Renal cortex interstitium (tissue), 11 donors: ENCODE results near the gene FMN1. TPM values are rescaled to one million over a fixed set of nuclear protein-coding genes. Genes with fewer than 3 reads are reported as not detected.
A peak's percentile ranks its signal among the peaks of the same experiment; 100 is the strongest.

ENCODE experiments used
- DNase-seq, 11 donors: peaks; one replicate each; pipeline ENCODE4 v3.0.0-alpha.2; 2013; ENCODE audit warnings: low read depth in 9 of 11, low spot score in 4 of 11; ENCODE audit errors: extremely low read depth in 1 of 11
- polyA plus RNA-seq, 3 donors: library from polyadenylated mRNA; unstranded; fragments of 120-200 nt; gene quantifications; one replicate each; pipeline ENCODE4 v1.2.1, GENCODE V29; 2013; ENCODE audit not compliant: insufficient read length in 3 of 3

FMN1 gene
- polyA plus RNA-seq, 3 donors = 16.9 to 21.1 (median 19.9) TPM

DNA sequence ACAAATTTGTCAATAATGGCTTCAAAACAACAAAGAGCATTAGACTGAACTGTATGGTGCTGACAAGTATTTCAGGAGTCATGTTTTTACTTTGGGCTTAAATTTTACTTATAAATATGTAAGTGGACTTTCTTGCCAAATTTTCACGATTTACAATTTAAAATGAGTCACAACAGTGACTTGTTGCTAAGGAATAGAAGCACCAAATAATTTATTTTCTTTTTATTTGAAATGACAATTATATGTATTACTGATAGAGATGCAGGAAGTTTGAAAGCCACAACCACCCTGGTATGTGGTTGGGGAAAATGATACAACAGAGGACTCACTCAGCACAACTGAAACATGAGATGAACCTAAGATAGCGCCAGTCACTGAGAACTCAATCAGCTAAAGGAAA, 90.3 kb downstream of the FMN1 start:
- no peak for DNase-seq

GRCh38 chr15:33101036-33101435, 93.5 kb downstream of the FMN1 start:
- DNase-seq = no peak

DNA sequence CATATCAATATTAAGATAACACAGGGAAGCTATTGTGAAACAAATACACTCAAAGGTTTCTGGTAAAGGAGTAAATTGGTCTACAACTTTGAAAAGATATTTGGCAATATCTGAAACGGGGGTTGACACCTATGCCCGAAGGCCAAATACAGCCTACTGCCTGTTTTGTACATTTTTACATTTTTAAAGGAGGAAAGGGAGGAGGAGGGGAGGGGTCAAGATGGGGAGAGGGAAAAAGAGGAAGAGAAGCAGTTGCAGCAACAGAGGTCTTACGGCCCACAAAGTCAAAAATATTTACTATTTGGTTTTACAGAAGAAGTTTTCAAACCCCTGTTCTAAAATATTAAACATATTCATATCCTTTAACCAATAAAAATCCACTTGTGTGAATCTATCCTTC, 94.2 kb downstream of the FMN1 start:
- DNase-seq = no peak

GRCh38 chr15:33099739-33100138, 94.8 kb downstream of the FMN1 start:
- no peak for DNase-seq

DNA sequence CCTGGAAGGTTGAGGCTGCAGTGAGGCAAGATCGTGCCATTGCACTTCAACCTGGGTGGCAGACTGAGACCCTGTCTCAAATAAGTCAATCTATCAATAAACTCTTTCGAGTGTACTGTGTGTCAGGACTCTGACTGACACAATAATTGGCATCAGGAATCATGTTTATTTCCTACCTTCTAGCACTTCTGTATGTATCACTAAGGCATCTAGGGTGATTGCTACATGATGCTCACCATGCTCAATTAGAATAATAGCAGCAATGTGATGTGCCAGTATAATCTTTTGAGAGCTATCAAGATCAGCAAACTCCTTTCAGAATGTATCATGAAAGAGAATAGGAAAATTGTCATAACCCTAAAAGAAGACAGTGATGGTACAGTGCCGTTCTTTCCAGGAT, 95.3 kb downstream of the FMN1 start:
- no peak for DNase-seq

DNA sequence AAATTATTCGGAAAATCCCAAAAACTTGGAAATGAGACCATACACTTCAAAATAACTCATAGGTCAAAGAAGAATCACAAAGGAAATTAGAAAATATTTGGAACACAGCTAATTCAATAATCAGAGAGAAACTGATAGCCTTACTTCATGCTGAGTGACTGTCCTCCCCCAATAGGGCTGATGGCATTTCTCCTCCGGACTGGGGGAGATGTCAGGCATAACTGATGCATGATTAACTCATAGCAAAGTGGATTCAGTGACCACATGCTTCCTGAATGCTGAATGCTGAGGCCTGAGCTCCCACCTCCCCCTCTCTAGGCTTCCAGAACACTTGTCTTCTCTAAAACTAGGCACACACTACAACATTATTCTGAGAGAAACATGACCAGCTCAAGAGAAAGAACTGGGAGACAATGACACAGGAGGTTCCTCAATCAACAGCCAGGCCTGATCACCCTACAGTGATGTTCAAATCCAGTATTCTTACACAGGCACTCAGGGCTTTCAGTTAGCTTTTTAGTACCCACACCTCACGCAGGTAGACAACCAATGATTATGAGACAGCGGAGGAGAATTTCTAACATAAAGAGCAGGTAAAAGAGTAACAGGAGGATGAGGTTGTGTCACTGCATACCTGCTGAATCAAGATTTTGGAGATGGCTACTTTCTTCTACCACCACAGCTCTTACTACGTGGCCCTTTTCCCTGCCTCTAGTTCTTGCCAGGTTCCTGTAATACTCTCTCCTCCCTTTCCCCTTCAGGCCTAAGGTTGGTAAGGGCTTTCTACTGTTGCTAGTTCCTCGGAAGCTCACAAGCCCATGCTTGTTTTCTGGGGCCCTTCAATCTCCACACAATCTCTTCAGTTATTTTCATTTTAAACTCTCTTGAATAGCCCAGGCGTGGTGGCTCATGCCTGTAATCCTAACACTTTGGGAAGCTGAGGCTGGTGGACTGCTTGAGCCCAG, 96.1 kb downstream of the FMN1 start:
- DNase-seq = no peak

DNA sequence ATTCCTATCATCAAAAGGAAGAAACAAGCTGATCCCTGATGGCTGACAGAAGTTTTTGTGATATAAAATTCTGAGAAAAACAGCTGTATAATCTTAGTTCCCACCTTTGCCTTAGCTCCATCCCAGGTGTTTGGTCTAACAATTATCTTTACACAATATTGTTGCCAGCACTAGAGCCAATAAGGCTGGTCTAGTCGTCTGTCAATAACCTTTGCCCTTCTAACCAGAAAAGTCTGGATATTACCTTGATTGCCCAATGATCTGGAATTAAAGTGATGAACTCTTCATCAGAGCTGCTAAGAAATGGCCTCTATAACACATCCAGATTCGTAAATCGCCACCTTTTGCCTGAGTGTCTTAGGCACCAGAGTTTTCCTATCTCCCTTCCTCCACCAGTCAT, 98.4 kb downstream of the FMN1 start:
- no peak for DNase-seq

DNA sequence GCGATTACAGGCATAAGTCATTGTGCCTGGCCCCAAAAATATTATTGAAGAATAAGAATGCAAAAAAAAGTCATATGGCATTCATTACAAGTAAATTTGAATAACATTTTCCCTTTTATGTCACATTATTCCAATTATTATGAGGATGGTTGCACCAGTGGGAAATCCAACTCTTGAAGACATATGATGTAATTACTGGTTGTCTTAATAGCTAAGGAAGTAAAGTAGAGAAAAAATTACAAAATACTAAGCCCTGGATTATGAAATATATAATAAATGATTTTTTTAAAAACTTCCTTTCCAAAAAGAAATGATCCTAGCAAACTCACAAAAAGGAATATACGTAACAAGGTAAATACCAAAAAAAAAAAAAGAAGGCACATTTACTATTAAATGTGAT, 98.9 kb downstream of the FMN1 start:
- DNase-seq = no peak

DNA sequence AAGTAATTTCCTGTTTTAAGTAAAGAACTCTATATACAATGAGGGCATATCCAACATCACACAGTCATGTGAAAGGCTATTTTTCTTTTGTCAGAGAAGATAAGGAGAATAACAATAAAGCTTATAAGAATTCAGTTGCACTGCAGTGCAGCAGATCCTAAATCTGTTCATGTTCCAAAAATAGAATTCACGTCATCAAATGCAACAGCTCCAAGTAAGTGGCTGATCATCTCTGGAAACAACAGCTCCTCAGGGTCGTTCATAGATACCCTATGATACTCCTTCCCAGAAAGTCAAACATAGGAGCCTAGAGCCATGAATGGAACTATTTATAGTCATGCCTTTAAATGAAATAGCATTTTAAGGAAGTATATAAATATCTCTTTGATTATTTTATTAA, 100.2 kb downstream of the FMN1 start:
- DNase-seq = no peak

DNA sequence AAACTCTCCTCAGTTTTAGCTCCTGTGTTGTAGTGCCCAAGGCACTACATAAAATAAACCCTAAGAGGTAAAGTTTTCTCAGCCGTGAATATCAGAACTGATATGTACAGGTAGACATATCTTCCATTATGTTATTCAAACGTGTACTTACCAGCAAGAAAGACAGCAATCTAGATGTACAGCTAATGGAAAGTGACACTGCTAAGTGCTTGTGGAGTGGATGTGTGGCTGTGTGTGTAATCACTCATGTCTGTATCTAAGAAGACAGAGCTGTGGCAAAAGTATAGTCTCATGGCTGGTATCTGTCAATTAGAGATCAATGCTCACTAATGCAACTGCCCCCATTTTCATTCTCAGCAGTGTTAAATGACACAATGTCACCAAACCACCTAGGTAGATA, 101.3 kb downstream of the FMN1 start:
- DNase-seq = no peak

DNA sequence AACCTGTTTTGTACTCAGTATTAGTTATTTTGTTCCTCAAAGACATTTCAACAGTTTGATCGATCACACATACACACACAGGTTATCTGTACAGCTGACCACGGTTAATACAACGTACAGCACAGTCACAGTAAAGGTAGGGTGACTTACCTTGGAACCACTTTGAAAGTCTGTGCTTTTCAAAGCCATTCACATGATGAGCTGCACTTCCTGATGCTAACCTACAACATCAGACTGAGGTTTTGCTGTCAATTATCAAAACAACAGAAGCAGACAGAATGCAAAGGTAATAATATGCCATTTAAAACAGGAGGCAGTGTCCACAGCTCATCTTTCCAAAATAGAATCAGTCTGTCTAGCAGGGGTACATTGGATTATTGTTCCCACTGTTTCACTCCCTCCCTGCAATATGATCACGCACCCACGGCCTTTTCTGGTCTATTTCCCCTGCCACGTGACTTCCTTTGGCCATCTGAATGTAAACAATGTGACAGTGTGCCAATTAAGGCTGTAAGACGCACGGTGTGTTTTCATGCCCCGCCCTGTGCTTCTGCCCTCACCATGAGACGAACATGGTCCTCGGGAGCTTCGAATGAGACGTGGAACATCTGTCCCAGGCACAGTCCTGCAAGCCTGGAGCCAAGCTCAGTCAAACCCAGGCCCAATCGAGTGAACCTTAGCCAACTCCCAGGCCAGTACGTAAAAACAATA, 102.4 kb downstream of the FMN1 start:
- DNase-seq = no peak

GRCh38 chr15:33089878-33090757, 104.4 kb downstream of the FMN1 start:
- no peak for DNase-seq

GRCh38 chr15:33089165-33089877, 105.2 kb downstream of the FMN1 start:
- no peak for DNase-seq

- peak in 2 of 11 donors; percentile 43 to 68 for DNase-seq
Observed at GRCh38 chr15:33086500-33087121, 107.9 kb downstream of the FMN1 start.

GRCh38 chr15:33084661-33085060, 109.9 kb downstream of the FMN1 start:
- no peak for DNase-seq

DNA sequence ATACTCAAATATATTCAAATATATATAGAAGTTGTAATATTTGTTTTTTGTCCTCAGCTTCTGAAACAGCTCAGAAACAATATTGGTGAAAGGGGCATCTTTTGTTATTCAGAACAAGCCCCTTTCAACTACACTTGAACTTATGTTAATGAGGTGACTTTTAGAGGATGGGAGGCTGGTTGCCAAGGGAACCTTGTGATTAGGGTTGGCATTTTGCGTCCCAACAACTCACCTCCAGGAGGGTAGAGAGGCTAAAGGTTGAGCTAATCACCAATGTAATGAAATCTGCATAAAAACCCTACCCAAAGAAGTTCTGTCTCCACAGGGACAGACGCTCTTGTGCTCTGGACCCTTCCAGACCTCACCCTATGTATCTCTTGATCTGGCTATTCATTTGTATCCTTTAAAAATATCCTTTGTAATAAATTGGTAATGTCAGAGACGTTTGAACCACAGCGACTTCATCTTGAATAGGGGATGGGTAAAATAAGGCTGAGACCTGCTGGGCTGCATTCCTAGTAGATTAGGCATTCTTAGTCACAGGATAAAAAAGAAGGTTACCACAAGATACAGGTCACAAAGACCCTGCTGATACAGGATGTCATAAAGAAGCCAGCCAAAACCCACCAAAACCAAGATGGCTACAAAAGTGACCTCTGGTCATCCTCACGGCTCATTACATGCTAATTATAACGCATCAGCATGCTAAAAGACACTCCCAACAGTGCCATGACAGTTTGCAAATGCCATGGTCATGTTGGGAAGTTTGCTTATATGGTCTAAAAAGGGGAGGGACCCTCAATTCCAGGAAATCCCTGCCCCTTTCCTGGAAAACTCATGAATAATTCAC, 111.1 kb downstream of the FMN1 start:
- no peak for DNase-seq

- no peak for DNase-seq
Observed at GRCh38 chr15:33080006-33080405, 114.5 kb downstream of the FMN1 start.

DNA sequence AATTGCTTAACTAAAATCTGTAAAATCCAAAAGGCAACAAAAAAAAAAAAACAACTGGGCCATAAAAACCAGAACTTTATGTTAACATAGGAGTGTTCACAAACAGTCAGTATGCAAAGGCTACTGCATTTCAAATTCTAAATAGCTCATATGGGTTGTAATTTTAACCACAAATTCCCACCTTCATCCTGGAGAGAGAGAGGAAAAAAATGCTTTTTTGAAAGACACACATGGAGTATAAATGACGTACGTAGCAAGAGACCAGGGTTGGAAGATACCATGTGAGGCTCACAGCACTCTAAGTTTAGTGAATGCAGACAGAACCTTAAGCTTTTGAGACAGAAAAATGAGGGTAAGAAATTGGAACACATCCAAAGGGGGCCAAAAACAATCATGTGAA, 115.9 kb downstream of the FMN1 start:
- no peak for DNase-seq
